Mammary epithelial cell (primary cell): ENCODE data around the gene YTHDC1.

Source experiments
- EZH2 ChIP-seq: IDR thresholded peaks from 2 replicates; pipeline ENCODE4 v1.6.1; 2012; ENCODE audit warnings: low read length, inconsistent platforms, borderline replicate concordance
- TF ChIP-seq, protein P1 (sequence below), 2 donors: IDR thresholded peaks in 1 of 2; conservative IDR thresholded peaks in 1 of 2; 2 replicates each; pipeline ENCODE4 v1.5.1; 2011 to 2012; ENCODE audit warnings: inconsistent platforms in 2 of 2, low read length in 2 of 2, mild to moderate bottlenecking in 2 of 2, control low read depth in 1 of 2, low read depth in 1 of 2; ENCODE audit not compliant: insufficient read depth in 1 of 2; ENCODE audit errors: extremely low read depth in 1 of 2

DNA sequence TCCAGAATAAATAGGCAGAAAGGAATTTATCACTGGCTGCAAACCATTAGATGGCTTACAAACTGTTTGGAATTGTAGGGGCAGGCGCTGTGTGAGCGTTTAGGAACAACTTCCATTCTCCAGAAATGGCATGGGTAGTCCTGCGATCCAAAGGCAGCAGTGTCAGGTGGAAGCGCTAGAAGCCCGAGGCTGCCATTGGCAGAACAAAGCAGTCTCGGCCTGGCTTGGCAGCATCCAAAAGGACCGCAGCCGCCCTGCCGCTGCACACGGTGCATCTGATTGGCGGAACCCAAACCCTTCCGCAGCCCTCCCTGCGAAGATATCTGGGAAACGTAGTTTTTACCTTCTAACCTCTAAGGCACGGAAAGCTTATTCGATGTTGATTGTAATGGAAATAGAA is 23.6 kb upstream of the YTHDC1 start:
- TF ChIP-seq, protein P1, sequence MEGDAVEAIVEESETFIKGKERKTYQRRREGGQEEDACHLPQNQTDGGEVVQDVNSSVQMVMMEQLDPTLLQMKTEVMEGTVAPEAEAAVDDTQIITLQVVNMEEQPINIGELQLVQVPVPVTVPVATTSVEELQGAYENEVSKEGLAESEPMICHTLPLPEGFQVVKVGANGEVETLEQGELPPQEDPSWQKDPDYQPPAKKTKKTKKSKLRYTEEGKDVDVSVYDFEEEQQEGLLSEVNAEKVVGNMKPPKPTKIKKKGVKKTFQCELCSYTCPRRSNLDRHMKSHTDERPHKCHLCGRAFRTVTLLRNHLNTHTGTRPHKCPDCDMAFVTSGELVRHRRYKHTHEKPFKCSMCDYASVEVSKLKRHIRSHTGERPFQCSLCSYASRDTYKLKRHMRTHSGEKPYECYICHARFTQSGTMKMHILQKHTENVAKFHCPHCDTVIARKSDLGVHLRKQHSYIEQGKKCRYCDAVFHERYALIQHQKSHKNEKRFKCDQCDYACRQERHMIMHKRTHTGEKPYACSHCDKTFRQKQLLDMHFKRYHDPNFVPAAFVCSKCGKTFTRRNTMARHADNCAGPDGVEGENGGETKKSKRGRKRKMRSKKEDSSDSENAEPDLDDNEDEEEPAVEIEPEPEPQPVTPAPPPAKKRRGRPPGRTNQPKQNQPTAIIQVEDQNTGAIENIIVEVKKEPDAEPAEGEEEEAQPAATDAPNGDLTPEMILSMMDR (conservative IDR thresholded peaks at IDR 0.05 in 1 of 2, IDR thresholded peaks at IDR 0.05 in 1 of 2; ENCODE audit: extremely low read depth in 1 of 2, insufficient read depth in 1 of 2, low read depth in 1 of 2, low read length in 2 of 2), result no peak
- TF ChIP-seq EZH2, result no peak
